CD8-positive, alpha-beta memory T cell (primary cell): Measurements from ENCODE around the gene SRGAP2B. TPM values are rescaled to one million over a fixed set of nuclear protein-coding genes. Genes with fewer than 3 reads are reported as not detected.
"Not testable (repeated sequence)": the region's sequence is repeated elsewhere in the genome, so short reads cannot be mapped to it uniquely, and the experiment has no call there.

Experiments used
- CTCF ChIA-PET: fragments of 350-600 bp; sonication (Branson Sonifier 250); formaldehyde crosslinking; loops from one replicate; lab custom pipeline; 2021; ENCODE audit warnings: antibody characterized with exemption; lab: Charles Lee
- POLR2A ChIA-PET: fragments of 350-600 bp; sonication (Branson Sonifier 250); formaldehyde crosslinking; loops from one replicate; lab custom pipeline; 2021; ENCODE audit warnings: antibody characterized with exemption; lab: Charles Lee
- DNase-seq, 5 donors: peaks; one replicate each; pipeline versions ENCODE4 v3.0.0 to v3.0.0-alpha.2; 2020 to 2022; ENCODE audit warnings: mixed read lengths in 1 of 5
- H3K27ac ChIP-seq: one replicate; pipeline ENCODE4 v1.7.0; 2013; ENCODE audit warnings: low read depth, mild to moderate bottlenecking, low read length, moderate library complexity
- H3K27me3 ChIP-seq: 2 replicates; pipeline ENCODE4 v1.7.0; 2013; ENCODE audit warnings: low read length, mild to moderate bottlenecking; ENCODE audit not compliant: insufficient read depth, poor library complexity, severe bottlenecking
- H3K36me3 ChIP-seq: 2 replicates; pipeline ENCODE4 v1.7.0; 2013; ENCODE audit warnings: mild to moderate bottlenecking, low read length, moderate library complexity; ENCODE audit not compliant: insufficient read depth
- H3K4me1 ChIP-seq: 2 replicates; pipeline ENCODE4 v1.7.0; 2013; ENCODE audit warnings: mild to moderate bottlenecking, low read length, moderate library complexity; ENCODE audit not compliant: insufficient read depth
- H3K4me3 ChIP-seq: 2 replicates; pipeline ENCODE4 v1.7.0; 2013; ENCODE audit warnings: mild to moderate bottlenecking, low read length
- H3K9me3 ChIP-seq: 2 replicates; pipeline ENCODE4 v1.7.0; 2013; ENCODE audit warnings: mild to moderate bottlenecking, low read length
- H3K27ac Mint-ChIP-seq, 8 donors: one replicate each; pipeline ENCODE4 v1.8.0; 2020 to 2021; ENCODE audit warnings: mixed read lengths in 8 of 8, mild to moderate bottlenecking in 6 of 8, inconsistent platforms in 3 of 8, moderate library complexity in 3 of 8
- H3K27me3 Mint-ChIP-seq, 2 donors: one replicate each; pipeline ENCODE4 v1.8.0; 2020 to 2021; ENCODE audit warnings: mixed read lengths in 2 of 2, mild to moderate bottlenecking in 1 of 2, moderate library complexity in 1 of 2
- H3K36me3 Mint-ChIP-seq, 3 donors: one replicate each; pipeline ENCODE4 v1.8.0; 2020 to 2021; ENCODE audit warnings: mixed read lengths in 3 of 3, inconsistent platforms in 1 of 3, mild to moderate bottlenecking in 1 of 3
- H3K4me1 Mint-ChIP-seq, 3 donors: one replicate each; pipeline ENCODE4 v1.8.0; 2020 to 2021; ENCODE audit warnings: mixed read lengths in 3 of 3, inconsistent platforms in 1 of 3, mild to moderate bottlenecking in 1 of 3
- H3K4me3 Mint-ChIP-seq, 7 donors: one replicate each; pipeline ENCODE4 v1.8.0; 2020 to 2021; ENCODE audit warnings: mixed read lengths in 7 of 7, mild to moderate bottlenecking in 6 of 7, moderate library complexity in 4 of 7, inconsistent platforms in 2 of 7
- H3K9me3 Mint-ChIP-seq, 5 donors: one replicate each; pipeline ENCODE4 v1.8.0; 2020 to 2022; ENCODE audit warnings: mixed read lengths in 5 of 5, mild to moderate bottlenecking in 3 of 5, moderate library complexity in 2 of 5, inconsistent platforms in 1 of 5
- polyA plus RNA-seq: library from polyadenylated mRNA; unstranded; fragments of 300-500 nt; fragmentation: Illumina TruSeq; gene quantifications from one replicate; pipeline ENCODE4 v1.2.3, GENCODE V29; 2021
- total RNA-seq, 2 experiments: library from RNA; stranded (reverse); gene quantifications; one replicate each; pipeline ENCODE4 v1.2.3, GENCODE V29; 2021

Gene SRGAP2B
- total and polyA plus RNA-seq, 3 experiments from 2014 or later = 1.6 to 18.6 (median 15.9) TPM

DNA sequence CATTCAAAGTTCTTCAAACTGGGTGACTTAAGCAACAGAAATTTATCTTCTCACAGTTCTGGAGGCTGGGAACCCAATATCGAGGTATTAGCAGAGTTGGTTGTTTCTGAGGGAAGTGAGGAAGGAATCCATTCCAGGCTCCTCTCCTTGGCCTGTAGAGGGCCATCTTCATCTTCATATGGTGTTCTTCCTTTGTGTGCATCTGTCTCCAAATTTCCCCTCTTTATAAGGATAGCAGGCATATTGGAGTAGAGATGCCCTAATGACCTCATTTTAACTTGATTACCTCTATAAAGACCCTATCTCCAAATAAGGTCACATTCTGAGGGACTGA, 27.9 kb upstream of the SRGAP2B start:
- CTCF ChIA-PET, H3K4me3 ChIP-seq, H3K9me3 Mint-ChIP-seq, H3K4me1 Mint-ChIP-seq, H3K9me3 ChIP-seq, H3K27me3 Mint-ChIP-seq, H3K4me1 ChIP-seq, H3K27ac Mint-ChIP-seq, H3K4me3 Mint-ChIP-seq, H3K36me3 ChIP-seq, H3K27me3 ChIP-seq, DNase-seq, POLR2A ChIA-PET, H3K27ac ChIP-seq, H3K36me3 Mint-ChIP-seq: not testable (repeated sequence)

DNA sequence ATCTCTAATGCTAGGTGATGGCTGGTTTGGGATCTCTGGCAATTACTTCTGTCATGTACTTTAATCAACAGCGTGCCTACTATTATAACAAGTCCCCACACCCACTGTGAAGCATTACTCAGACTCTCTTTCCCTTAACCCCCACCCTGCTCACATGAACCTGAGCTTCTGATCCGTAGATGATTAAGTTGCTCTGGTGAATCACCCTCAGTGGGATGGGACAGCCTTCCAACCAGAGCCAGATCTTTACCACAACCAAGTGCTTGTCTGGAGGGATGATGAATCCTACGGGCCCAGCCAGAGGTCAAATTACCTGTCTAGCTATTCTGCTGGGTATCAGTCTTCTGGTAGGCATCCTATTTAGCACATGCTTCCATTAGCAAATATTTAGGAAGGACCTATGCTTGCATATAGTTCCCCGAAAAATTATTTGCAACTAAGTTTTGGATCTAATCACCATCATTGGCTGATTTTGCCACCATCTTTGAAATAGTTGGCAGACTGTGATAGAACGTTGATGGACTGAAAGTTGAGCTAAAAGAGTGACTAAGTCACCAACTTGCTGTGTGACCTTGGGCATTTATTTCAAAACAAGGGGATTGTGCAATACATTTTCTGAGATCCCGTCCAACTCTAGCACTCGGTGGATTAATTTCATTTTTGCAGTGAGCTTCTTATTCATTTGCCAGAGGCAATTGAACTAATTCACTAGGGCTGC, 27.4 kb upstream of the SRGAP2B start:
- H3K27me3 ChIP-seq, H3K36me3 ChIP-seq, H3K9me3 ChIP-seq, CTCF ChIA-PET, DNase-seq, H3K27ac ChIP-seq, H3K27me3 Mint-ChIP-seq, POLR2A ChIA-PET, H3K4me1 Mint-ChIP-seq, H3K4me3 Mint-ChIP-seq, H3K4me3 ChIP-seq, H3K27ac Mint-ChIP-seq, H3K9me3 Mint-ChIP-seq, H3K36me3 Mint-ChIP-seq, H3K4me1 ChIP-seq: not testable (repeated sequence)

DNA sequence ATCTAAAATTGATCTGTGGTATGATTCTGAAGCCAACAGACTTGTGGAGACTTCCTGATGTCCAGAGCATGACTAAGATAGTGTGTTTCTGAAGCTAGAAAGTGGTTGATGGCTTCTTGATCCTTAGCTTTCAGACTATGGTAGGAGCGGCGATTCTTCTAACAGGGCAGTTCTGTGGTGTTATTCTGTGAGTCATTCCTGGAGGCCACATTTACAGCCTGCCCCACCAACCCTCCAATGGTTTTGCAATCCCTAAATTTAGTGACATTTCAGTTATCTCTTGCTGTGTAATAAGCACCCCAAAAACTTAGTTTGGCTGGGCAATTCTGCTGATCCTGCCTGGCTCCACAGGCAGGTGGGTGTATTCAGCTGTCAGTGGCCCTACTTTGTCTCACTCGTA, 24.7 kb upstream of the SRGAP2B start:
- H3K9me3 ChIP-seq, H3K27ac ChIP-seq, H3K4me3 ChIP-seq, H3K36me3 Mint-ChIP-seq, H3K27ac Mint-ChIP-seq, H3K4me1 Mint-ChIP-seq, CTCF ChIA-PET, POLR2A ChIA-PET, H3K4me3 Mint-ChIP-seq, H3K36me3 ChIP-seq, DNase-seq, H3K27me3 Mint-ChIP-seq, H3K9me3 Mint-ChIP-seq, H3K27me3 ChIP-seq, H3K4me1 ChIP-seq: not testable (repeated sequence)

DNA sequence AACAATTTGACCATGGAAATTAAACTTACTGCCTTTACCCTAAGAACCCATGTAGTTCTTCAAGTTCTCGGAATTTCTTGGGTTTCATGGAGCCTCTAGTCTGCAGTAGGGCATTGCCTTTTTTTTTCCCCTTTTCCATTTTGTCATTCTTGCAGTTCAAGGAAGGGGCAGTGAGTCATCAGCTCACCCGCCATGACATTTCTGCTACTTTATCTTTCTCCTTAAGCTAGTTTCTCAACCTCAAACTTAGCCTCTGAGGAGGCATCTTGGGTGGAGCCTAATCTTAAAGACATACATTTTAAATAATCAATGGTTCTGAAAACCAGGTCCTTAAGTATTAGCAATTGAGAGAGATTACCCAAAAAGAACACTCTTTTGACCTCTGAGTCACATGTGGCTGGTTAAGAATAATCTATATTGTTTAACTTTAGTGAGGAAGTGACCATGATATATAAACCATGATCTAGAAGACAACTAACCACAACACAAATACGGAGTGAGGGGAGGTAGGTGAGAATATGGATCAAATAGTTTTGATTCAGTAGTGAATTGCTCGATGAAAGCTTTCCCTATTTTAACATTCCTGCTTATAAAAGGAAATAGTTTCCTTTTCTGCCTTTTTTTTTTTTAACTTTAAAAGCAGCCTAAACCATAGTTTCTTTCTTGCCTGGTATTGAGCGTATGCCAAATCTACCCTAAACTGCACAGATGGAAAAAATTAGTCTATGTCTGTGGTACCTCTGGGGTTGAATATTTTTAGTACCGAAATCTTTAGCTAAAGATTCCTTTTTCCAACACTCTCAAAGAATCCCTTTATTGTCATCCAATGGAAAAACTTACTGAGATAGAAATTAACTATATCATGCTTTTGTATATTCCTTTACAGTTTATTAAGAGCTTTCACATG, 20.7 kb upstream of the SRGAP2B start:
- H3K27me3 Mint-ChIP-seq, DNase-seq, H3K4me3 Mint-ChIP-seq, H3K9me3 ChIP-seq, H3K27ac ChIP-seq, CTCF ChIA-PET, H3K4me3 ChIP-seq, H3K27ac Mint-ChIP-seq, POLR2A ChIA-PET, H3K27me3 ChIP-seq, H3K36me3 Mint-ChIP-seq, H3K4me1 ChIP-seq, H3K4me1 Mint-ChIP-seq, H3K9me3 Mint-ChIP-seq, H3K36me3 ChIP-seq: not testable (repeated sequence)

DNA sequence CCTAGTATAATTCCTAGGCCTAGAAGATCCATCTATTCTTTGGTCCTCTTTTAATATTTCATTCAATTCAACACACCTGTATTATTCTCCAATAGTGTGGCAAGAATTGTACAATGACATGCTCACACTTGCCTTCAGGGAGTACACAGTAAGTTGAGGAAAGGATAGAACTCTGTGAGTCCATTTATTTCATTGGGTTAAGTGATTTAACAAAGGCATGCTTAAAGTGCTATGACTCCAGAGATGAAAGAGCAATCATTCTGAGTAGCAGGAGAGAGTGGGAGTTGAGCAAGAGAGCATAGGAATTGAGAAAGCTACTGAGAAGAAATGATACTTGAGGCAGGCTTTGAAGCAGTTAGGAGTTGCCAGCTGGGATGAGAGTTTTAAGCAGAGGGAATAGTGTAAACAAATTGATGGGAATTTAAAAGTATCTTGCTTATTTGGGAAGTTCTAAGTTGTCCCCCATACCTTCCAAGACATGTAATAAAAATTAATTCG, 19.5 kb upstream of the SRGAP2B start:
- H3K36me3 Mint-ChIP-seq, H3K9me3 Mint-ChIP-seq, H3K4me1 Mint-ChIP-seq, H3K9me3 ChIP-seq, POLR2A ChIA-PET, CTCF ChIA-PET, H3K4me3 ChIP-seq, H3K27me3 ChIP-seq, H3K36me3 ChIP-seq, DNase-seq, H3K27ac ChIP-seq, H3K4me3 Mint-ChIP-seq, H3K27me3 Mint-ChIP-seq, H3K27ac Mint-ChIP-seq, H3K4me1 ChIP-seq: not testable (repeated sequence)

DNA sequence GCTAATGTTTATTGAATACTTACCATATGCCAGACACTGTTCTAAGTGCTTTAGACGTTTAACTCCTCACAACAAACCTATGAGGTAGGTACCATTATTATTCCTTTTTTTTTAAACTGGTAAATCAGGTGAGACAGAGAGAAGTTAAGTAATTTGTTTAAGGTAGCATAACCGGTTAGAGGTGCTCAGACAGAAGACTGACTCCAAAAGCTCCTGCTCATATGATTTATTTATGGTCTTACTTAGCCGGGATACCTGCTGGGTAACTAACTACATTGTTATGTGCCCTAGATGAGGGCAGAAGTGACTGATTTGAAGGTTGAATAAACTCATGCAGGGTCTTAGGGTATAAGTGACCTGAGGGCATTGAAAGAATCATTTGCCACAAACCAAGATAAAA, 17.6 kb upstream of the SRGAP2B start:
- POLR2A ChIA-PET, H3K9me3 ChIP-seq, H3K4me1 ChIP-seq, H3K4me1 Mint-ChIP-seq, H3K27me3 ChIP-seq, H3K4me3 Mint-ChIP-seq, H3K27ac ChIP-seq, H3K27ac Mint-ChIP-seq, DNase-seq, H3K4me3 ChIP-seq, H3K9me3 Mint-ChIP-seq, H3K36me3 Mint-ChIP-seq, CTCF ChIA-PET, H3K36me3 ChIP-seq, H3K27me3 Mint-ChIP-seq: not testable (repeated sequence)

DNA sequence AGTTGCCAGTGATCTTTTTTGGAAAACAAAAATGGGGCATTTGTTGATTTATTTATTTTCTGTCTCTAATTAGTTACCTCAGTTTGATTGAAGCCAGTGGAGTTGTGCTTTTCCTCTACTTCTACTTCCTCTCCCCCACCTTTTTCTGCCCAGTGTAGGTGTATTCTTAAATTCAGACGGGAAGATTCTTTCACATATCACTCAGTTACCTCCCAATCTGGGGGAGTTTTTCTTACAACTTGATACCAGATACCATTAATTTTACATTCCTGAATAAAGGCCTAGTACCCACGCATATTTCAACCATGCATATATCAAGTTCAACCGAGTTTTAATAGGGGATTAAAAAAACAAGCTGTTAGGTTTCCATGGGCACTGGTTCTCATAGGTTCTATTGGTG, 16.5 kb upstream of the SRGAP2B start:
- not testable (repeated sequence) for H3K4me1 Mint-ChIP-seq

DNA sequence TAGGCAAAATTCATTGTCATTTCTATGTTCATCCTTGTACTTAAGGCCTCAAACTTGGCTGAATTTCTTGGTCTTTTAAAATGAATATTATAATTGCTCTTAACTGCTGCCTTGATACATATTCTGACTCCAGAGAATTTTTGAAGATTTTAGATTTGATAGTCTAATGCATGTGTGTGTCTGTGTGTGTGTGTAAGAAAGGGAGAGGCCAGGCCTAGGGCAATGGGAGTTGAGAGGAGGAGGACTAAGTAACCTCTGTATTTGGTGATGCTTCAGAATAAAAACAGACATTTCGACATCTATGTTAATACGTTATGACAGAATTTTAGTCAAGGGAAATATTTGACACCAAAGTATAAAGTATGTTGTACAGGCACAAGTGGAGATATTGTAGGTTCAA, 8.2 kb upstream of the SRGAP2B start:
- H3K27ac ChIP-seq, H3K9me3 Mint-ChIP-seq, H3K9me3 ChIP-seq, DNase-seq, H3K4me3 ChIP-seq, H3K4me3 Mint-ChIP-seq, H3K27ac Mint-ChIP-seq, H3K36me3 Mint-ChIP-seq, CTCF ChIA-PET, H3K4me1 ChIP-seq, H3K27me3 Mint-ChIP-seq, H3K27me3 ChIP-seq, H3K4me1 Mint-ChIP-seq, H3K36me3 ChIP-seq, POLR2A ChIA-PET: not testable (repeated sequence)

More for the DNA sequence above, 16.5 kb upstream of the SRGAP2B start:
- H3K27me3 ChIP-seq, H3K4me3 ChIP-seq, CTCF ChIA-PET, H3K36me3 ChIP-seq, H3K9me3 ChIP-seq, H3K27ac Mint-ChIP-seq, DNase-seq, H3K36me3 Mint-ChIP-seq, H3K9me3 Mint-ChIP-seq, H3K27ac ChIP-seq, H3K4me3 Mint-ChIP-seq, POLR2A ChIA-PET, H3K4me1 ChIP-seq, H3K27me3 Mint-ChIP-seq: not testable (repeated sequence)
